A172 (cell line): ENCODE measurements around the gene CLBA1. TPM values are rescaled to one million over a fixed set of nuclear protein-coding genes. Genes with fewer than 3 reads are reported as not detected.

Experiments
- DNase-seq: peaks from one replicate; pipeline ENCODE4 v3.0.0-alpha.2; 2015; ENCODE audit warnings: low spot score
- total RNA-seq: library from RNA; depleted of rRNA; stranded (reverse); fragments of >200 nt; shearing (Covaris generic); gene quantifications from 2 replicates; pipeline ENCODE4 v1.2.3, GENCODE V29; 2014

Gene CLBA1
- total RNA-seq, 1 experiment from 2014 or later, result 9.9 TPM

- peak; percentile 68 for DNase-seq
Measured at GRCh38 chr14:104979758-104980610, 5.6 kb upstream of the CLBA1 start.

DNA sequence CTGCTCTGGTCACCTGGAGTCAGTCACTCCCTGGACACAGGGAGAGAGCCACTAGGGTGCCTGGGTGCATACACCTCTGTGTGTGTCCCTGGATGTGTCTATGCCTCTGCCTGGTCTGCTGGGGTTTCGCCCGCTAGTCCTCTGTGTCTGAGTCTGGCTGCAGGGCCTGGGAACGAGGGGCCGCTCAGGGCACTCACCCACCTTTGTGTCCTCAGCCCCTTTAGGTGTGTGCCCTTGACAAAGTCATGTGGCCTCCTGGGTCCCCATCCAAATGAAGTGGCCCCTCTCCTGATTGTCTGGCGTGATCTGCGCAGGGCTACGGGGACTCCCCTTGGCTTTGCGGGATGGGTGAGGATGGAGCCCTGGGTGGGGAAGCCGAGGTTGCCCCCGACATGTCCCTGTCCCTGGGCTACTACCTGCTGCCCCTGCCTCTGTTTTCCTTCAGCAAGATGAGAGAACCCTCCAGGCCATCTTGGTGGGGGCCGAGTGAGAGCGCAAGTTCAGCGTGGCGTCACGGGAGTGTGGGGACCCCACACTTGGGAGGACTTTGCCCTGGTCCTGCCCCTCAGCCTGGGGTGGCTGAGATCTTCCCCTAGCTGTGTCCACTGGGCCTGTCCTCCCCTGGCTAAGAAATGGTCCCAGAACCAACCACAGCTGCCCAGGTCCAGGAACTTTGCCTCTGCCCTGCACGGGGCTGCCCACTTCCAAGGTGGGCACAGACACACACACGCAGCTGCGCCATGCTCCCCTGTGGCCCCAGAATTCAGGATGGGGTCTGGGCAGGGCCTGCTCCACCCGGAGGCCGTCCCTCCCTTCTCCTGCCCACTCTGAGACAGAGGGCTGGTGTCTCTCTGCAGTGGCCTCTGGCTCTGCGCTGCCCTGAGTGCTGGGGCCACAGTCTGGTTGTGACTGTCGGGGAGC is 4.7 kb upstream of the CLBA1 start:
- no peak for DNase-seq

DNA sequence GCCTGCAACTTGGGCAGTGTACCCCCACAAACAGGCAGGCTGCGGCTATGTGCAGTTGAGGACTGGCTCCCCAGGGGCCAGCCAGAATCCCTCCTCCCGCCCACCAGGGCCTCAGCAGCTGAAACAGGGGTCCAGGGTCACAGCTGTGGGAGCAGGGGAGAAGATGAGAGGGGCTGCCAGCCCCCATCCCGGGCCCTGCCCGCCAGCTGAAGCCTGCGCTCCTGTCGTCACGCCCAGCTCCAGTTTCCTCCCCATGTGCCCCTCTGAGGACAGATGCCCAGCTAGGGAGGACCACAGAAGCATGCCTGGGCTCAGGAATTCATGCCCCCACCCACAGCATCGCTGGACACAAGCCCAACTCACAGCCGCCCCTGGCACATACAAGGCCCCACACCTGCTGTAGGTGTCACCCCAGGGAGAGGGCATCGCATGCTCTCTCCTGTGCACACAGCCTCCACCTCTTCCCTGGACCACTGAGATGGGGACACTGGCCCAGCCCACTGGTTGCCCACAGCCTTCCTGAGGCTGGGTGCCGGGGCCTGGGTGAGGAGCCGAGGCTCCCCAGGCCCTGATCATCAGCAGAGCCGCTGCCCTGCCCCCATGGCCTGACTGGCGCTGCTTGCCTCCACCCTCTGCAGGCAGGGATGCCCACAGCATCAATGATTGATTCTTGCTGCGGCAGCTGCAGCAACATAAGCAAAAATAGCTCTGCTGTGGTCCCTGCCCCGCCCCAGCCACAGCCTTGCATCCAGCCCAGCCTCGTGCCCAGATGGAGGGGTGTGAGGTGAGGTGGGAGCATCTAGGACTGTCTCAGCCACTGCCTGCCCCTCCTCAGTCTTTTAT is 3.7 kb upstream of the CLBA1 start:
- peak; percentile 20 for DNase-seq

GRCh38 chr14:104982548-104983230 is 2.9 kb upstream of the CLBA1 start:
- no peak for DNase-seq

DNA sequence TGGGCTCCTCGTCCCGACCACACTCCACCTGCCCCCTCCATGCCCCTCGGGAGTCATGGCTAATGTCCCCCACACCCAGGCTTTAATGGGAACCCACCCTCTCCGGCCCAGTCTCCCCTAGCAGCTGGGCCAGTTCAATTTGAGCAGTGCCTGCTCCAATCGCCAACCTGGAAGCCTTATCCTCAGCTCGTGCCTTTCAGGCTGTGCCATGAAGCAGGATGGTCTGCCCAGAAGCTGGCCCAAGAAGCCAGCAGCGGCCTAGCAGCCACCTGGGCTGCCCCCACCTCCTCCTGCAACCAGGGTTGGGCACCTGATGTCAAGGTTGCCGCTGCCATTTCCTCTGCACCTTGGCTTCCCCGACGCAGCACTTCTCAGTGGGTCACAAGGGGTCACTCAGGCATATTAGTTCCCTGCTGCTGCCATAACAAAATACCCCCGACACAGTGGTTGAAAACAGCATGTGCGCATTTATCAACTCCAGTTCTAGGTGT is 2.3 kb upstream of the CLBA1 start:
- no peak for DNase-seq

GRCh38 chr14:104984056-104984894 is 1.3 kb upstream of the CLBA1 start:
- no peak for DNase-seq

DNA sequence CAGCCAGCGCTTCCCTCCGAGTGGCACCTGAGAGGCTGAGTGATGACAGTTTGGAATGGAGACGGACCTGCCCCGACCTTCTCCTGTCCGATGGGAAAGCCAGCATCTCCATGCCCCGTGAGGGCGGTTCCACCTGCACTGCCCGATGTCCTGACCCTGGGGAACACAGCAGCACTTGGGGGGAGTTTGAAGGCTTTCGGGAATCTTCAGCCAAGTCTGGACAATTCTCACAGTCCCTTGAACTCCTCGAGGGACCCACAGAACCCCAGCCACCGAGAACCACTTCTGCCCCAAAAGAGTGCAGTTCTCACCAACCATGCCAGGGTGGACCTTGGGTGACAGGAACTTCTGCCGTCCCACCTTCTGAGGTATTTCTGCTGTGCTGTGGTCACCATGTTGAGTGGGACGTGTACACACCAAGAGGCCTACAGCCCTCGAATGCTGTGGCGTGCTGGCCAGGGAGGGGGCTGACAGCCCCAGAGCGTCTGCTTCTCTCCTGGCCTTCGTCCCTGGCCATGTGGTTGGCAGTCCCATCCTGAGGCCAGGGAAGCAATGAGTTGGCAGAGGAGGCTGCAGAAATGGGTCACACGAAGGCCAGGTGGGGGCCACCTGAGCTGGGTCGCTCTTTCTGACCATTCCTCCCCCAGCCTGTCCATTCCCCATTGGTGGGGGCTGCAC is 1.0 kb downstream of the CLBA1 start:
- no peak for DNase-seq

- DNase-seq, result no peak
Measured at GRCh38 chr14:104989236-104989950, 3.8 kb downstream of the CLBA1 start.

DNA sequence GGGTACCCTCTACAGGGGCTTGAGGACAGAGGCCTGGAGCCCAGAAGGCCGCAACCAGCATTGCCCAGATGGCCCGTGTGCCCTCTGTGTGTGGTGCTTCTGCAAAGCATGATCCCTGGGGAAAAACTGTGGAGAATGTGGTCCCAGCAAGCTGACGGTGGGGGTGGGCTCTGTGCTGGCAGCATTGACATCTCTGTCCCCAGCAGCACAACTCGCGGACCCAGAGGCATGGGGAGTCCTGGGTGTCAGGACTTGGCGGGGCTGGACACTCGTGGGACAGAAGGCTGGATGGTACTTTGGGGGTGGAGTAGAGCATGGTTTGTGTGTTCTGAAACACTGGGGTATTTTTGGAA is 4.3 kb downstream of the CLBA1 start:
- DNase-seq, result no peak

DNA sequence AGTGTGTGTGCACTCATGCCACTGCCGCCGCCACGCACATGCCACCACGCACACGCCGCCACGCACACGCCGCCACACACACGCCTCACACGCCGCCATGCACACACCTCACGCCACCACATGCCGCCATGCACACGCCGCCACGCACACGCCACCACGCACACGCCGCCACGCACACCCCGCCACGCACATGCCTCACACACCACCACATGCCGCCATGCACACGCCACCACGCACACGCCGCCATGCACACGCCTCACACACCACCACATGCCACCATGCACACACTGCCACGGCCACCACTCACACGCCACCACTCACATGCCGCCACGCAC is 6.3 kb downstream of the CLBA1 start:
- DNase-seq, result no peak

- DNase-seq, result no peak
Measured at GRCh38 chr14:104992501-104992900, 6.9 kb downstream of the CLBA1 start.

DNA sequence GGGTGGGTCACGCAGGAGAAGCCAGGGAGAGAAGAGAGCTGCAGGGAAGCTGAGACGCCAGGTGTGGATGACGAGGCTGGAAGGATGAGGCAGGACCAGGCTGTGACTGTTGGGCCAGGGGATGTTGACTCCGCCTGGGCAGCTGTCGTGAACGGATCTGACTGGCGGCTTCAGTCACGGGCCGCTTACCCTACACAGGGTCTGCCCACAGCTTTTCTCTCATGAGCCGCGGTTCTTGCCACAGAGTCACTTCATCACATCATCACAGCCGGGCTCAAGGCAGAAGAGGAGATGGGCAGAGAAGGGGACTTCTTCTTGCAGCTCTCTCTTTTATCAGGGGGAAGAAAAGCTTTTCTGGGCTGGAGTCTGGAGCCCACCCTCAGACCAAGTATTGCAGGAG is 7.7 kb downstream of the CLBA1 start:
- no peak for DNase-seq

DNA sequence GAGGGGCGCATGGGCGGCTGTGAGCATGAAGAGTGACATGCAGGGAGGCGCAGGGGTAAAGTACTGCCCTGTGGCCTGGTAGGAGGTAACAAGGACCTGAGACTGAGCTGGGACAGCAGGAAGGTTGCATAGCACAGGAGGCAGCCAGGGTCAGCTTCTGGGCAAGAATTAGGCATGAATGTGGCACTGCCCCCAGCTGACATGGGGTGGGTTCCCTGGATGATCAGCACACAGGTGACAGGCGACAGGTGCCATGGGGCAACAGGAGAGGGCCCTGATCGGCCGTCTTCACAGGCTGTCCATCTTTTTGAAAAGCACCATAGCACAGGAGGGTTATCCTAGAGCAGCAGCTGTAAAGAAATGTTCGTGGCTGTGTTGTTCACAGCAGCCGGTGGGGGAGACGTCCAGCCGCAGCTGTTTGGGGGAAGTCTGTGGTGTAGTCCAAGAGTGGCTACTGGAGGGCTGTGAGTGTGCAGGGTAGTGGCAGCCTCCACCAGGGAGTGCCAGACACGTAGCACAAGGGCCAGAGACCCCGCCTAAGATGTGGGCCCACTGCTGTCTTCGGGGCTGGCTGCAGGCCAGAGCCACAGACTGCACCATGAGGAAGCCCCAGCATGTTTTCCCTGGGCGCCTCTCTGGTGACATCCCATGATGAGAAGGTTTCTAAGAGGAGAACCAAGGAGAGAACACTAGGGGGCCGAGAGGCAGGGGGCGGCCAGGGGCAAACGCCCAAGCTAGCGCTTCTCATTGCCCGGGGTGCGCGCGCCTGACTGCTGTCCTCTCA is 8.4 kb downstream of the CLBA1 start:
- no peak for DNase-seq

GRCh38 chr14:104994978-104995377 is 9.4 kb downstream of the CLBA1 start:
- DNase-seq, result no peak

- no peak for DNase-seq
Measured at GRCh38 chr14:104996032-104996431, 10.4 kb downstream of the CLBA1 start.

GRCh38 chr14:104996483-104996882 is 10.9 kb downstream of the CLBA1 start:
- no peak for DNase-seq

DNA sequence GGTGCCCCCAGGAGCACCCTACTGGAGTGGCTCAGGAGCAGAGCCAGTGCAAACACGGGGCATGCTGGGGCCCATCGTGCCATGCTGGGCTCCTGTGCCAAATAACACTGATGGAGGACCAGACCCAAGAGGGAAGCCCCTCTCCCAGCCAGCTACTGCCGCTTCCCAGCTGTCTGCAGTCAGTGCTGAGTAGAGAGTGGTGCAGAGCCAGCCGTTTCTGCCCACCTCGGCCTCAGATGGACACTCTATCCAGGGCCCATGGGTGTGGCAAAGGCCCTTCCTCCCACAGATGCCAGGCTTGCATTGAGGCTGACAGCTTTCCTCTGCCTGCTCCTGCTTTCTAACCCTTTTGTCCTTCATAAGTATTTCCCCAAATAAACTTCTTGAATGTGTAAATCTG is 13.2 kb downstream of the CLBA1 start:
- no peak for DNase-seq

- DNase-seq, result no peak
Measured at GRCh38 chr14:104999361-104999760, 13.8 kb downstream of the CLBA1 start.
